ENCODE data around the gene CYYR1. TPM values are rescaled to one million over a fixed set of nuclear protein-coding genes. Genes with fewer than 3 reads are reported as not detected.

The CYYR1 gene
- polyA plus RNA-seq, 1 donor (not counting 4 experiments of a cell fraction or from before 2014, with no cell fraction given), result 1.5 TPM

GRCh38 chr21:26595971-26596370, 22.9 kb upstream of the CYYR1 start:
- Histone ChIP-seq H3K4me3 (ENCODE audit: control insufficient read depth in 2 of 3, extremely low read depth in 1 of 3, insufficient read depth in 2 of 3, low read depth in 1 of 3, low read length in 3 of 3) (no peak overlapping the region), H3K36me3 (ENCODE audit: control insufficient read depth in 2 of 2, extremely low read depth in 1 of 2, insufficient read depth in 2 of 2, low read length in 2 of 2) (no peaks in the 10 kb centered on the region), H3K9ac (ENCODE audit: control insufficient read depth, extremely low read depth, insufficient read depth, low read length) (no peak overlapping the region), H4K20me1 (ENCODE audit: control insufficient read depth, extremely low read depth, insufficient read depth, low read length) (no peaks in the 10 kb centered on the region), H3K27me3 (ENCODE audit: control insufficient read depth, extremely low read depth, insufficient read depth, low read length) (no peaks in the 10 kb centered on the region), H3K27ac (ENCODE audit: control insufficient read depth, insufficient read depth, low read length) (no peak overlapping the region), H3K9me1 (ENCODE audit: control insufficient read depth, extremely low read depth, insufficient read depth, low read length) (no peaks in the 10 kb centered on the region), H3K79me2 (ENCODE audit: control insufficient read depth, insufficient read depth, low read length) (no peaks in the 10 kb centered on the region), H2AFZ (ENCODE audit: control insufficient read depth, low read length) (no peak overlapping the region), H3K4me1 (ENCODE audit: control insufficient read depth, extremely low read depth, insufficient read depth, low read length) (peaks cover 17% of the 10 kb centered on the region), H3K9me3 (ENCODE audit: control insufficient read depth, low read depth, low read length) (no peaks in the 10 kb centered on the region), H3K4me2 (ENCODE audit: control insufficient read depth, extremely low read depth, insufficient read depth, low read depth, low read length) (no peak overlapping the region)
- FAIRE-seq, result no peak
- no peak for DNase-seq (ENCODE audit: low read depth, low spot score)
- dilution Hi-C loops (cut with MboI; ENCODE audit: extremely low pct_ligation_motif_present, low sequenced_read_pairs), result no loop called here
- TF ChIP-seq CTCF (optimal IDR thresholded peaks at IDR 0.05 in 1 of 3, IDR thresholded peaks at IDR 0.05 in 1 of 3, conservative IDR thresholded peaks at IDR 0.05 in 1 of 3; ENCODE audit: extremely low read depth in 1 of 3, insufficient read depth in 2 of 3, low read length in 3 of 3), result no peak
- no peak for TF ChIP-seq EZH2 (IDR thresholded peaks at IDR 0.05; ENCODE audit: low read length)

GRCh38 chr21:26593800-26594199, 20.7 kb upstream of the CYYR1 start:
- H3K9ac ChIP-seq (ENCODE audit: control insufficient read depth, extremely low read depth, insufficient read depth, low read length), result no peak overlapping the region
- no peaks in the 10 kb centered on the region for H3K9me3 ChIP-seq (ENCODE audit: control insufficient read depth, low read depth, low read length)
- H3K4me2 ChIP-seq (ENCODE audit: control insufficient read depth, extremely low read depth, insufficient read depth, low read depth, low read length), result no peak overlapping the region
- no peak overlapping the region for H3K4me3 ChIP-seq (ENCODE audit: control insufficient read depth in 2 of 3, extremely low read depth in 1 of 3, insufficient read depth in 2 of 3, low read depth in 1 of 3, low read length in 3 of 3)
- H3K79me2 ChIP-seq (ENCODE audit: control insufficient read depth, insufficient read depth, low read length), result no peaks in the 10 kb centered on the region
- dilution Hi-C loops (cut with MboI; ENCODE audit: extremely low pct_ligation_motif_present, low sequenced_read_pairs), result no loop called here
- no peak overlapping the region for H2AFZ ChIP-seq (ENCODE audit: control insufficient read depth, low read length)
- H3K36me3 ChIP-seq (ENCODE audit: control insufficient read depth in 2 of 2, extremely low read depth in 1 of 2, insufficient read depth in 2 of 2, low read length in 2 of 2), result no peaks in the 10 kb centered on the region
- H3K27ac ChIP-seq (ENCODE audit: control insufficient read depth, insufficient read depth, low read length), result no peak overlapping the region
- no peak for FAIRE-seq
- H3K27me3 ChIP-seq (ENCODE audit: control insufficient read depth, extremely low read depth, insufficient read depth, low read length), result no peaks in the 10 kb centered on the region
- H4K20me1 ChIP-seq (ENCODE audit: control insufficient read depth, extremely low read depth, insufficient read depth, low read length), result no peaks in the 10 kb centered on the region
- TF ChIP-seq CTCF (optimal IDR thresholded peaks at IDR 0.05 in 1 of 3, IDR thresholded peaks at IDR 0.05 in 1 of 3, conservative IDR thresholded peaks at IDR 0.05 in 1 of 3; ENCODE audit: extremely low read depth in 1 of 3, insufficient read depth in 2 of 3, low read length in 3 of 3), result no peak
- TF ChIP-seq EZH2 (IDR thresholded peaks at IDR 0.05; ENCODE audit: low read length), result no peak
- peaks cover 17% of the 10 kb centered on the region for H3K4me1 ChIP-seq (ENCODE audit: control insufficient read depth, extremely low read depth, insufficient read depth, low read length)
- no peaks in the 10 kb centered on the region for H3K9me1 ChIP-seq (ENCODE audit: control insufficient read depth, extremely low read depth, insufficient read depth, low read length)
- DNase-seq (ENCODE audit: low read depth, low spot score), result no peak

Data from keratinocyte (primary cell).